Spleen (tissue), 7 donors: ENCODE measurements around the gene PAPPA.

Experiments used
- CTCF ChIP-seq, 11 experiments: fragments of 200-600 bp in 7 of 11; fragments of 450-650 bp in 4 of 11; sonication (generic) in 4 of 11; IDR thresholded peaks in 8 of 11; conservative IDR thresholded peaks in 3 of 11; 1 replicate in 7 of 11; 2 replicates in 4 of 11; pipeline versions ENCODE4 v1.4.0 to v1.8.0; 2016 to 2021; ENCODE audit warnings: antibody characterized with exemption in 11 of 11, inconsistent platforms in 4 of 11, mild to moderate bottlenecking in 1 of 11
- POLR2A ChIP-seq, 3 donors: fragments of 450-650 bp; IDR thresholded peaks; one replicate each; pipeline ENCODE4 v1.5.1; 2017; ENCODE audit warnings: antibody characterized with exemption in 3 of 3, mild to moderate bottlenecking in 1 of 3
- donor health status: DM: no; HTN: no; CAD: no; lungs with moderate emphysema.
- donor health status: DM: no; HTN: no; CAD: no.
- donor health status: DM: no; HTN: no; CAD: no.

GRCh38 chr9:116405321-116405720, 251.7 kb downstream of the PAPPA start:
- TF ChIP-seq CTCF (IDR thresholded peaks at IDR 0.05 in 8 of 11, conservative IDR thresholded peaks at IDR 0.05 in 3 of 11) (no peak), POLR2A (IDR thresholded peaks at IDR 0.05) (no peak)
